GM12878 (cell line): ENCODE results near the gene HNRNPAB. TPM values are rescaled to one million over a fixed set of nuclear protein-coding genes. Genes with fewer than 3 reads are reported as not detected.

Source experiments
- ATAC-seq: fragments of 200-7000 bp; cut with Tn5 transposase; 3 replicates; pipeline ENCODE4 v1.9.1; 2020; ENCODE audit warnings: mild to moderate bottlenecking, moderate library complexity
- BruUV-seq: library from RNA; stranded (reverse); fragments of 400-500 nt; replicated peaks from 2 replicates; lab custom pipeline; 2021; lab: Mats Ljungman, UMichigan
- CTCF ChIA-PET: fragments of 300-600 bp; sonication (Branson Sonifier 250); formaldehyde crosslinking; extraction: SDS; loops from one replicate; lab custom pipeline; 2021; ENCODE audit warnings: inconsistent platforms; lab: Yijun Ruan, JAX
- POLR2A ChIA-PET: fragments of 350-600 bp; formaldehyde crosslinking; extraction: SDS; loops from one replicate; lab custom pipeline; 2021; ENCODE audit warnings: inconsistent platforms; lab: Charles Lee
- RAD21 ChIA-PET: fragments of 300-600 bp; sonication (Branson Sonifier 250); formaldehyde crosslinking; loops from one replicate; lab custom pipeline; 2023; ENCODE audit warnings: antibody characterized with exemption; ENCODE audit not compliant: unreplicated experiment; lab: Charles Lee
- SMC1A ChIA-PET: fragments of 300-600 bp; sonication (Branson Sonifier 250); formaldehyde crosslinking; loops from one replicate; lab custom pipeline; 2023; ENCODE audit not compliant: unreplicated experiment, uncharacterized antibody; lab: Charles Lee
- DNase-seq: peaks from one replicate; pipeline ENCODE4 v3.0.0-alpha.2; 2011; ENCODE audit warnings: low read depth, low spot score
- FAIRE-seq: peaks from 3 replicates; lab custom pipeline; 2011; peaks lifted over from hg19 to GRCh38; lab: Jason Lieb, UNC
- H2AFZ ChIP-seq: 2 replicates; pipeline ENCODE4 v1.6.0; 2011; ENCODE audit warnings: low read depth, low read length, control low read depth; ENCODE audit not compliant: control insufficient read depth
- H3K27ac ChIP-seq: 2 replicates; pipeline ENCODE4 v1.5.1; 2011; ENCODE audit warnings: control low read depth; ENCODE audit not compliant: control insufficient read depth, insufficient read depth
- H3K27me3 ChIP-seq, 2 experiments: replicated peaks in 1 of 2; 2 replicates each; pipeline versions ENCODE4 v1.6.0 to v1.6.1; 2011; ENCODE audit warnings: low read length in 1 of 2; ENCODE audit not compliant: control insufficient read depth in 2 of 2, insufficient read depth in 2 of 2
- H3K36me3 ChIP-seq, 2 experiments: 2 replicates each; pipeline ENCODE4 v1.5.1; 2011; ENCODE audit warnings: low read length in 1 of 2; ENCODE audit not compliant: control insufficient read depth in 2 of 2, insufficient read depth in 2 of 2
- H3K4me1 ChIP-seq: 2 replicates; pipeline ENCODE4 v1.6.1; 2011; ENCODE audit warnings: mild to moderate bottlenecking, low read length, moderate library complexity, mixed read lengths; ENCODE audit not compliant: control insufficient read depth, insufficient read depth
- H3K4me2 ChIP-seq: 2 replicates; pipeline ENCODE4 v1.6.0; 2011; ENCODE audit warnings: control low read depth; ENCODE audit not compliant: control insufficient read depth, insufficient read depth
- H3K4me3 ChIP-seq: fragments of 200-600 bp; sonication (generic); 2 replicates; pipeline ENCODE4 v1.5.1; 2016
- H3K79me2 ChIP-seq: 2 replicates; pipeline ENCODE4 v1.6.0; 2011; ENCODE audit warnings: low read length; ENCODE audit not compliant: control insufficient read depth, insufficient read depth
- H3K9ac ChIP-seq: 2 replicates; pipeline ENCODE4 v1.8.0; 2011; ENCODE audit warnings: low read length, control low read depth, mixed read lengths; ENCODE audit not compliant: control insufficient read depth, insufficient read depth
- H3K9me3 ChIP-seq: replicated peaks from 3 replicates; pipeline ENCODE4 v1.5.1; 2011; ENCODE audit warnings: mild to moderate bottlenecking, low read length; ENCODE audit not compliant: control insufficient read depth, insufficient read depth
- H4K20me1 ChIP-seq: 2 replicates; pipeline ENCODE4 v1.6.0; 2011; ENCODE audit not compliant: control insufficient read depth, insufficient read depth
- BCL3 ChIP-seq: IDR thresholded peaks from 2 replicates; pipeline ENCODE4 v1.6.1; 2011; ENCODE audit warnings: borderline replicate concordance, low read depth, mild to moderate bottlenecking, moderate library complexity, low read length; ENCODE audit not compliant: insufficient read depth, poor library complexity, severe bottlenecking
- CREB1 ChIP-seq: IDR thresholded peaks from 2 replicates; pipeline ENCODE4 v1.6.1; 2012; ENCODE audit warnings: low read depth, mild to moderate bottlenecking, inconsistent platforms
- EGR1 ChIP-seq, 2 experiments: IDR thresholded peaks; 1 replicate in 1 of 2; 2 replicates in 1 of 2; pipeline ENCODE4 v1.6.1; 2011 to 2012; ENCODE audit warnings: low read depth in 2 of 2, low read length in 2 of 2, borderline replicate concordance in 1 of 2, mild to moderate bottlenecking in 1 of 2, moderate library complexity in 1 of 2
- ETV6 ChIP-seq, 2 experiments: fragments of 450-650 bp in 1 of 2; IDR thresholded peaks in 1 of 2; conservative IDR thresholded peaks in 1 of 2; 2 replicates each; pipeline ENCODE4 v1.6.1; 2014; ENCODE audit warnings: antibody characterized with exemption in 1 of 2, borderline replicate concordance in 1 of 2, low read depth in 1 of 2, mild to moderate bottlenecking in 1 of 2, moderate library complexity in 1 of 2
- GABPA ChIP-seq: IDR thresholded peaks from 2 replicates; pipeline ENCODE4 v1.6.1; 2014; ENCODE audit warnings: antibody characterized with exemption, low read depth, mild to moderate bottlenecking, inconsistent platforms
- HDAC2 ChIP-seq: fragments of 200-600 bp; sonication (generic); IDR thresholded peaks from 2 replicates; pipeline ENCODE4 v1.6.1; 2017
- IKZF1 ChIP-seq: fragments of 450-650 bp; conservative IDR thresholded peaks from 2 replicates; pipeline ENCODE4 v1.6.1; 2017; ENCODE audit warnings: antibody characterized with exemption, mild to moderate bottlenecking
- IRF4 ChIP-seq: IDR thresholded peaks from 2 replicates; pipeline ENCODE4 v1.6.1; 2011; ENCODE audit warnings: low read depth, low read length
- IRF5 ChIP-seq: fragments of 450-650 bp; IDR thresholded peaks from 2 replicates; pipeline ENCODE4 v1.6.1; 2017; ENCODE audit warnings: borderline replicate concordance
- RAD21 ChIP-seq: IDR thresholded peaks from 2 replicates; pipeline ENCODE4 v1.6.1; 2011; ENCODE audit warnings: mild to moderate bottlenecking, low read depth, low read length, moderate library complexity; ENCODE audit not compliant: insufficient read depth
- RB1 ChIP-seq: fragments of 450-650 bp; formaldehyde crosslinking; IDR thresholded peaks from 2 replicates; pipeline ENCODE4 v1.6.1; 2017; ENCODE audit warnings: mild to moderate bottlenecking, borderline replicate concordance
- RBBP5 ChIP-seq: fragments of 200-600 bp; sonication (generic); conservative IDR thresholded peaks from 2 replicates; pipeline ENCODE4 v1.6.1; 2016
- RELB ChIP-seq: fragments of 450-650 bp; IDR thresholded peaks from 2 replicates; pipeline ENCODE4 v1.6.1; 2017; ENCODE audit warnings: low read depth, mild to moderate bottlenecking, moderate library complexity
- STAT3 ChIP-seq: IDR thresholded peaks from 2 replicates; pipeline ENCODE4 v1.6.1; 2011; ENCODE audit warnings: low read depth, low read length, improper control_type of control experiment
- TAF1 ChIP-seq: IDR thresholded peaks from 2 replicates; pipeline ENCODE4 v1.6.1; 2011; ENCODE audit warnings: mild to moderate bottlenecking, low read depth, low read length, borderline replicate concordance
- TCF12 ChIP-seq: IDR thresholded peaks from 2 replicates; pipeline ENCODE4 v1.6.1; 2011; ENCODE audit warnings: low read depth, mild to moderate bottlenecking, low read length
- WGBS: methylation state at CpG from one replicate; pipeline ENCODE4 v1.1.6; 2016; ENCODE audit warnings: low lambda C conversion rate; ENCODE audit not compliant: insufficient replicate concordance, insufficient coverage; ENCODE audit errors: missing lambda C conversion rate; 5-methylcytosine and 5-hydroxymethylcytosine counted together
- in situ Hi-C: fragments of 300-500 bp; cut with MboI; formaldehyde crosslinking; loops from 9 replicates; pipeline ENCODE4 v1.14.3; 2018; ENCODE audit warnings: mixed read lengths
- intact Hi-C: fragments of 100-400 bp; cut with micrococcal nuclease; formaldehyde crosslinking; loops from one replicate; pipeline ENCODE4 v1.14.2; 2022; ENCODE audit not compliant: unreplicated experiment
- polyA plus RNA-seq, 11 experiments: library from polyadenylated mRNA; depleted of rRNA in 4 of 11; unstranded in 6 of 11; stranded (reverse) in 5 of 11; fragments of >200 nt; fragmentation: Nextera tagmentation in 4 of 11; fragmentation: Illumina TruSeq in 1 of 11; extraction: Ambion mirVana in 4 of 11; extraction: Trizol in 1 of 11; gene quantifications; 1 replicate in 1 of 11; 2 replicates in 10 of 11; pipeline versions ENCODE4 v1.2.1 to v1.2.3, GENCODE V29; 2011 to 2016; ENCODE audit warnings: inconsistent platforms in 2 of 11, missing spikeins in 2 of 11, low read depth in 1 of 11
- total RNA-seq, 4 experiments: library from RNA; depleted of rRNA in 3 of 4; stranded (reverse); fragments of >200 nt in 3 of 4; fragmentation: Illumina TruSeq in 1 of 4; extraction: Trizol in 1 of 4; gene quantifications; 2 replicates each; pipeline versions ENCODE4 v1.2.1 to v1.2.3, GENCODE V29; 2013 to 2021
- TF ChIP-seq, protein P1 (sequence below): fragments of 450-650 bp; IDR thresholded peaks from 2 replicates; pipeline ENCODE4 v1.6.1; 2016; ENCODE audit warnings: mild to moderate bottlenecking
- TF ChIP-seq, protein P2 (sequence below): IDR thresholded peaks from 2 replicates; pipeline ENCODE4 v1.6.1; 2011; ENCODE audit warnings: low read depth, low read length, improper control_type of control experiment, borderline replicate concordance

The HNRNPAB gene
- total and polyA plus RNA-seq, 10 of the 15 experiments (the other 5 are each of a cell fraction or from before 2014, with no cell fraction given) = 42.3 to 330 (median 230) TPM

GRCh38 chr5:178218237-178218776 lies 14.0 kb downstream of the HNRNPAB start (continued):
- TF ChIP-seq, protein P1, sequence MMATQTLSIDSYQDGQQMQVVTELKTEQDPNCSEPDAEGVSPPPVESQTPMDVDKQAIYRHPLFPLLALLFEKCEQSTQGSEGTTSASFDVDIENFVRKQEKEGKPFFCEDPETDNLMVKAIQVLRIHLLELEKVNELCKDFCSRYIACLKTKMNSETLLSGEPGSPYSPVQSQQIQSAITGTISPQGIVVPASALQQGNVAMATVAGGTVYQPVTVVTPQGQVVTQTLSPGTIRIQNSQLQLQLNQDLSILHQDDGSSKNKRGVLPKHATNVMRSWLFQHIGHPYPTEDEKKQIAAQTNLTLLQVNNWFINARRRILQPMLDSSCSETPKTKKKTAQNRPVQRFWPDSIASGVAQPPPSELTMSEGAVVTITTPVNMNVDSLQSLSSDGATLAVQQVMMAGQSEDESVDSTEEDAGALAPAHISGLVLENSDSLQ = no peak
- no peak for TF ChIP-seq ETV6 (conservative IDR thresholded peaks at IDR 0.05 in 1 of 2, IDR thresholded peaks at IDR 0.05 in 1 of 2; ENCODE audit: borderline replicate concordance in 1 of 2, low read depth in 1 of 2)
- no peak for TF ChIP-seq IKZF1
- no peak for TF ChIP-seq RAD21
- TF ChIP-seq IRF5 = no peak
- TF ChIP-seq, protein P2, sequence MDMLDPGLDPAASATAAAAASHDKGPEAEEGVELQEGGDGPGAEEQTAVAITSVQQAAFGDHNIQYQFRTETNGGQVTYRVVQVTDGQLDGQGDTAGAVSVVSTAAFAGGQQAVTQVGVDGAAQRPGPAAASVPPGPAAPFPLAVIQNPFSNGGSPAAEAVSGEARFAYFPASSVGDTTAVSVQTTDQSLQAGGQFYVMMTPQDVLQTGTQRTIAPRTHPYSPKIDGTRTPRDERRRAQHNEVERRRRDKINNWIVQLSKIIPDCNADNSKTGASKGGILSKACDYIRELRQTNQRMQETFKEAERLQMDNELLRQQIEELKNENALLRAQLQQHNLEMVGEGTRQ = no peak
- TF ChIP-seq STAT3 = no peak
- no peak for TF ChIP-seq IRF4

GRCh38 chr5:178218827-178219226 lies 14.5 kb downstream of the HNRNPAB start:
- 98% methylated on average over 3 of the region's 3 CpGs for WGBS
- DNase-seq (no peak), ATAC-seq (no peak), FAIRE-seq (no peak)
- Histone ChIP-seq H3K4me2 (no peak overlapping the region), H3K9ac (no peak overlapping the region), H3K4me1 (no peaks in the 10 kb centered on the region; the same call in 1 of the 2 replicates), H3K79me2 (no peaks in the 10 kb centered on the region), H3K9me3 (no peaks in the 10 kb centered on the region), H3K27me3 (no peaks in the 10 kb centered on the region), H4K20me1 (no peaks in the 10 kb centered on the region), H3K27ac (no peak overlapping the region), H3K36me3 (peaks cover 14 to 25% of the 10 kb centered on the region in 2 experiments), H3K4me3 (no peak overlapping the region), H2AFZ (no peak overlapping the region)
- ChIA-PET CTCF (no interaction called here), POLR2A (no interaction called here), RAD21 (no interaction called here), SMC1A (no interaction called here)
- BruUV-seq = no TSS peak
- in situ Hi-C loops (no loop called here), intact Hi-C loops (no loop called here)
- TF ChIP-seq RELB (no peak), RBBP5 (no peak), EGR1 (IDR thresholded peaks at IDR 0.05; ENCODE audit: borderline replicate concordance in 1 of 2, low read depth in 2 of 2, low read length in 2 of 2) (no peak), RB1 (no peak), HDAC2 (no peak), TAF1 (no peak), GABPA (no peak), TCF12 (no peak), BCL3 (no peak), CREB1 (no peak)
